Prostate gland (tissue), 2 donors: ENCODE results near the gene LMAN2. TPM values are rescaled to one million over a fixed set of nuclear protein-coding genes. Genes with fewer than 3 reads are reported as not detected.
"Not testable (repeated sequence)": the region's sequence is repeated elsewhere in the genome, so short reads cannot be mapped to it uniquely, and the experiment has no call there.

ENCODE experiments used
- DNase-seq: peaks from one replicate; pipeline ENCODE4 v3.0.0-alpha.2; 2019; ENCODE audit warnings: low spot score
- H3K27ac ChIP-seq, 2 donors: fragments of 200-600 bp; sonication (generic); 2 replicates each; pipeline ENCODE4 v1.5.1; 2017 to 2019
- H3K27me3 ChIP-seq: fragments of 200-600 bp; sonication (generic); replicated peaks from 2 replicates; pipeline ENCODE4 v1.5.1; 2019; ENCODE audit not compliant: insufficient read depth
- H3K36me3 ChIP-seq, 2 donors: fragments of 200-600 bp; sonication (generic); 1 replicate in 1 of 2; 2 replicates in 1 of 2; pipeline versions ENCODE4 v1.5.1 to v1.8.1; 2017 to 2019
- H3K4me1 ChIP-seq: fragments of 200-600 bp; sonication (generic); replicated peaks from 2 replicates; pipeline ENCODE4 v1.5.1; 2019
- H3K4me3 ChIP-seq, 2 donors: fragments of 200-600 bp; sonication (generic); 2 replicates each; pipeline ENCODE4 v1.5.1; 2017 to 2019
- H3K9me3 ChIP-seq: fragments of 200-600 bp; sonication (generic); 2 replicates; pipeline ENCODE4 v1.5.1; 2017
- POLR2A ChIP-seq: fragments of 450-650 bp; IDR thresholded peaks from one replicate; pipeline ENCODE4 v1.6.1; 2016; ENCODE audit warnings: antibody characterized with exemption, mild to moderate bottlenecking
- POLR2AphosphoS5 ChIP-seq: sonication (generic); formaldehyde crosslinking; IDR thresholded peaks from one replicate; pipeline ENCODE4 v1.6.1; 2017; ENCODE audit warnings: antibody characterized with exemption
- WGBS: methylation state at CpG from one replicate; pipeline ENCODE4 v1.1.5; 2018; 5-methylcytosine and 5-hydroxymethylcytosine counted together
- intact Hi-C: fragments of 100-400 bp; cut with DNase I; formaldehyde crosslinking; loops from one replicate; pipeline ENCODE4 v1.14.2; 2022
- total RNA-seq, 2 donors: library from RNA; depleted of rRNA; stranded (reverse); fragments of >200 nt; gene quantifications; one replicate each; pipeline ENCODE4 v1.1.0, GENCODE V29; 2016
- TF ChIP-seq, protein P1 (sequence below), 4 experiments: fragments of 200-600 bp in 2 of 4; fragments of 450-650 bp in 2 of 4; sonication (generic) in 2 of 4; IDR thresholded peaks; 1 replicate in 3 of 4; 2 replicates in 1 of 4; pipeline ENCODE4 v1.5.1; 2016 to 2019; ENCODE audit warnings: antibody characterized with exemption in 4 of 4, mild to moderate bottlenecking in 2 of 4, moderate library complexity in 2 of 4

LMAN2 gene
- total RNA-seq, 2 donors from 2014 or later, result 350 to 369 TPM

GRCh38 chr5:177309351-177310191 lies 41.9 kb downstream of the LMAN2 start:
- no peak overlapping the region for H3K4me3 ChIP-seq
- peaks cover 0 to 3% of the 10 kb centered on the region in 2 donors for H3K36me3 ChIP-seq
- TF ChIP-seq POLR2A (no peak), POLR2AphosphoS5 (peak; percentile 15)
- TF ChIP-seq, protein P1, sequence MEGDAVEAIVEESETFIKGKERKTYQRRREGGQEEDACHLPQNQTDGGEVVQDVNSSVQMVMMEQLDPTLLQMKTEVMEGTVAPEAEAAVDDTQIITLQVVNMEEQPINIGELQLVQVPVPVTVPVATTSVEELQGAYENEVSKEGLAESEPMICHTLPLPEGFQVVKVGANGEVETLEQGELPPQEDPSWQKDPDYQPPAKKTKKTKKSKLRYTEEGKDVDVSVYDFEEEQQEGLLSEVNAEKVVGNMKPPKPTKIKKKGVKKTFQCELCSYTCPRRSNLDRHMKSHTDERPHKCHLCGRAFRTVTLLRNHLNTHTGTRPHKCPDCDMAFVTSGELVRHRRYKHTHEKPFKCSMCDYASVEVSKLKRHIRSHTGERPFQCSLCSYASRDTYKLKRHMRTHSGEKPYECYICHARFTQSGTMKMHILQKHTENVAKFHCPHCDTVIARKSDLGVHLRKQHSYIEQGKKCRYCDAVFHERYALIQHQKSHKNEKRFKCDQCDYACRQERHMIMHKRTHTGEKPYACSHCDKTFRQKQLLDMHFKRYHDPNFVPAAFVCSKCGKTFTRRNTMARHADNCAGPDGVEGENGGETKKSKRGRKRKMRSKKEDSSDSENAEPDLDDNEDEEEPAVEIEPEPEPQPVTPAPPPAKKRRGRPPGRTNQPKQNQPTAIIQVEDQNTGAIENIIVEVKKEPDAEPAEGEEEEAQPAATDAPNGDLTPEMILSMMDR (IDR thresholded peaks at IDR 0.05), result peak; percentile 46 to 79 (median 66)
- peaks cover 11% of the 10 kb centered on the region for H3K4me1 ChIP-seq
- no peak overlapping the region for H3K27ac ChIP-seq
- no peaks in the 10 kb centered on the region for H3K27me3 ChIP-seq
- no peaks in the 10 kb centered on the region for H3K9me3 ChIP-seq
- WGBS, result 57% methylated on average over 10 of the region's 10 CpGs
- intact Hi-C loops, result loop anchor here (5.0 kb wide), 2 partner anchors 48 to 197 kb away; partner anchors contain the start of gene RGS14
- peak; percentile 65 for DNase-seq

DNA sequence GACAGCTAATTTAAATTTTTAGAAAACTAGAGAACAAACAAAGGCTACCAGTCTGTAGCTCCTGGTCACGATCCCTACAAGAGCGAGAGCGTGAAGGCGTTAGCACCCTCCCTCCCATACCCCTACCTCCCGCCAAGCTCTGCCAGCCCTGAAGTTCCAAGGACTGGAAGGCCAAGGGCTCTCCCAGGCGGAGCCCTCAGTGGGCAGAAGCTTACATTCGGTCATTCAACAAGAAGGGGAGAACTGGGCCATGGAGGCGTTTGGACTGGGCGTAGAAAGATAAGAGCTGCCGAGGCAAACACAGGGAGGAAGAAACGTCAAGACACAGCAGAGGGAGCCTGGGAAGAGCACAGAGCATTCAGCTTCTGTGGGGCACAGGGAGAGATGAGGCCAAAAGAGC lies 42.7 kb downstream of the LMAN2 start:
- 89% methylated on average over 11 of the region's 11 CpGs for WGBS
- H3K27ac ChIP-seq, result no peak overlapping the region
- H3K36me3 ChIP-seq, result peaks cover 0 to 3% of the 10 kb centered on the region in 2 donors
- no peak for DNase-seq
- no peak overlapping the region for H3K4me3 ChIP-seq
- TF ChIP-seq, protein P1 (IDR thresholded peaks at IDR 0.05), result no peak
- no peak for TF ChIP-seq POLR2A
- no peak for TF ChIP-seq POLR2AphosphoS5
- H3K27me3 ChIP-seq, result no peaks in the 10 kb centered on the region
- H3K4me1 ChIP-seq, result peaks cover 11% of the 10 kb centered on the region
- intact Hi-C loops, result loop anchor here (5.0 kb wide), 1 partner anchor 196 kb away; no protein-coding TSS in a partner anchor
- H3K9me3 ChIP-seq, result no peaks in the 10 kb centered on the region

- no peaks in the 10 kb centered on the region for H3K27me3 ChIP-seq
- peaks cover 0 to 3% of the 10 kb centered on the region in 2 donors for H3K36me3 ChIP-seq
- H3K4me3 ChIP-seq, result no peak overlapping the region
- H3K4me1 ChIP-seq, result peaks cover 11% of the 10 kb centered on the region
- 86% methylated on average over 34 of the region's 43 CpGs for WGBS
- intact Hi-C loops, result loop anchor here (5.0 kb wide), 1 partner anchor 195 kb away; no protein-coding TSS in a partner anchor
- no peaks in the 10 kb centered on the region for H3K9me3 ChIP-seq
- TF ChIP-seq, protein P1 (IDR thresholded peaks at IDR 0.05), result no peak
- TF ChIP-seq POLR2A (no peak), POLR2AphosphoS5 (no peak)
- DNase-seq, result no peak
- no peak overlapping the region for H3K27ac ChIP-seq
Measured at GRCh38 chr5:177307544-177308363, 43.7 kb downstream of the LMAN2 start.

DNA sequence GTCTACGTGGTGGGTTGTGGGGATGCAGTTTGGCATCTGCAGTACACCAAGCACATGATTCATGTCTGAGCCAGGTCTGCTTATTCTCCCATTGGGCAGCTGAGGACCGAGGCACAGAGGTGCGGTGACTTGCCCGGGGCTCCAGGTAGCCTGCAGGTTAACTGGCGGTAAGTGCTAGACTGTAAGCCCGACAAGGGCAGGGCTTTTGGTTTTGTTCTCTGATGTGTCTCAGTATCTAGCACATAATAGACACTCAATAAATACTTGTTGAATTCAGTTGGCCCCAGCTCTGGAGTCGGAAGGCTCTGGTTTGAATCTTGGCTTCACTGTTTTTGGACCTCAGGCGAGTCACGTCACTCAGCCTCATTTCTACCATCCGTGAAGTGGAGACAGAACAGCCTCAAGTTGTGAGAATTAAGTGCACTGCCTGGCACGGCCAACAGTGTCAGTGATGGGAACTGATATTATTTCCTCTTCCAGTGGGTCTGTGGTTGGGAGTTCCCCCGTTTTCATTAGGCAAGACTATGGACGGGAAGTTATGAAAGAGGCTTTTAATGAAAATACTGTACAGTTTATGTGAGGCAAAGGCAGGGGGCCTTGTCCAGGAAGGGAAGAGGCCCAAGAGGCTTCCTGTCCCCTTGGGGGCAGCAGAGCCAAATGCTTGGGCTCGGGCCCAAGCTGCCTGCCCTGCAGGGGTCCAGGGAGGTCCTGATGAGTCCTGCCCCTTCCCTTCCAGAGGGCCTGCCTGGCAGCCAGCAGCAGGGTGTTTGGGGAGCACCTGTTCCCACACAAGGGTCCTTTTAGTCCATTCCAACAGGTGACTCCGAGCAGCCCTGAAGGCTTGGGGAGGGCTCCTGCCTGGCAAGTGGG lies 44.6 kb downstream of the LMAN2 start:
- H3K4me1 ChIP-seq, result peaks cover 18% of the 10 kb centered on the region
- 72% methylated on average over 15 of the region's 15 CpGs for WGBS
- DNase-seq, result no peak
- TF ChIP-seq POLR2AphosphoS5 (no peak), POLR2A (no peak)
- H3K9me3 ChIP-seq, result no peaks in the 10 kb centered on the region
- no peak overlapping the region for H3K27ac ChIP-seq
- no peak overlapping the region for H3K4me3 ChIP-seq
- peaks cover 0 to 3% of the 10 kb centered on the region in 2 donors for H3K36me3 ChIP-seq
- intact Hi-C loops, result loop anchor here (5.0 kb wide), 1 partner anchor 195 kb away; no protein-coding TSS in a partner anchor
- H3K27me3 ChIP-seq, result no peaks in the 10 kb centered on the region

- H3K27me3 ChIP-seq, H3K27ac ChIP-seq, DNase-seq, H3K4me3 ChIP-seq, H3K36me3 ChIP-seq, H3K9me3 ChIP-seq: not testable (repeated sequence)
- WGBS, result 84% methylated on average over 11 of the region's 11 CpGs
- peaks cover 18% of the 10 kb centered on the region for H3K4me1 ChIP-seq
- intact Hi-C loops, result loop anchor here (5.0 kb wide), 1 partner anchor 194 kb away; no protein-coding TSS in a partner anchor
Measured at GRCh38 chr5:177306103-177306640, 45.3 kb downstream of the LMAN2 start.
